ENCODE data around the gene HEXA.

HEXA gene

GRCh38 chr15:72358650-72359171 is 17.1 kb downstream of the HEXA start:
- Histone ChIP-seq H3K27ac (ENCODE audit: low read depth, low read length) (no peak overlapping the region), H3K9ac (ENCODE audit: low read length) (no peak overlapping the region), H3K4me2 (ENCODE audit: low read depth, low read length, poor library complexity, severe bottlenecking) (no peak overlapping the region), H3K36me3 (ENCODE audit: low read length) (no peaks in the 10 kb centered on the region), H3F3A (ENCODE audit: insufficient read depth) (no peaks in the 10 kb centered on the region), H4K20me1 (ENCODE audit: low read depth, low read length) (no peaks in the 10 kb centered on the region), H2AFZ (ENCODE audit: low read depth, low read length, severe bottlenecking) (no peak overlapping the region), H3K9me2 (replicated peaks; ENCODE audit: insufficient read depth, low read length) (no peaks in the 10 kb centered on the region), H3K4me3 (ENCODE audit: insufficient read depth, low read length, poor library complexity, severe bottlenecking) (no peak overlapping the region), H3K9me3 (ENCODE audit: insufficient read depth, low read length) (no peaks in the 10 kb centered on the region), H3K27me3 (ENCODE audit: low read length) (no peaks in the 10 kb centered on the region), H3K79me2 (ENCODE audit: insufficient read depth, low read length) (peaks cover 9% of the 10 kb centered on the region; the same call in 1 of the 2 replicates)
- TF ChIP-seq EZH2phosphoT487 (conservative IDR thresholded peaks at IDR 0.05; ENCODE audit: low read length) = no peak
- TF ChIP-seq, protein P1, sequence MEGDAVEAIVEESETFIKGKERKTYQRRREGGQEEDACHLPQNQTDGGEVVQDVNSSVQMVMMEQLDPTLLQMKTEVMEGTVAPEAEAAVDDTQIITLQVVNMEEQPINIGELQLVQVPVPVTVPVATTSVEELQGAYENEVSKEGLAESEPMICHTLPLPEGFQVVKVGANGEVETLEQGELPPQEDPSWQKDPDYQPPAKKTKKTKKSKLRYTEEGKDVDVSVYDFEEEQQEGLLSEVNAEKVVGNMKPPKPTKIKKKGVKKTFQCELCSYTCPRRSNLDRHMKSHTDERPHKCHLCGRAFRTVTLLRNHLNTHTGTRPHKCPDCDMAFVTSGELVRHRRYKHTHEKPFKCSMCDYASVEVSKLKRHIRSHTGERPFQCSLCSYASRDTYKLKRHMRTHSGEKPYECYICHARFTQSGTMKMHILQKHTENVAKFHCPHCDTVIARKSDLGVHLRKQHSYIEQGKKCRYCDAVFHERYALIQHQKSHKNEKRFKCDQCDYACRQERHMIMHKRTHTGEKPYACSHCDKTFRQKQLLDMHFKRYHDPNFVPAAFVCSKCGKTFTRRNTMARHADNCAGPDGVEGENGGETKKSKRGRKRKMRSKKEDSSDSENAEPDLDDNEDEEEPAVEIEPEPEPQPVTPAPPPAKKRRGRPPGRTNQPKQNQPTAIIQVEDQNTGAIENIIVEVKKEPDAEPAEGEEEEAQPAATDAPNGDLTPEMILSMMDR (IDR thresholded peaks at IDR 0.05; ENCODE audit: insufficient read depth, low read length, poor library complexity, severe bottlenecking) = no peak

GRCh38 chr15:72358121-72358520 is 17.7 kb downstream of the HEXA start:
- Histone ChIP-seq H2AFZ (ENCODE audit: low read depth, low read length, severe bottlenecking) (no peak overlapping the region), H3K4me2 (ENCODE audit: low read depth, low read length, poor library complexity, severe bottlenecking) (no peak overlapping the region), H4K20me1 (ENCODE audit: low read depth, low read length) (no peaks in the 10 kb centered on the region), H3K27me3 (ENCODE audit: low read length) (no peaks in the 10 kb centered on the region), H3K27ac (ENCODE audit: low read depth, low read length) (no peak overlapping the region), H3F3A (ENCODE audit: insufficient read depth) (no peaks in the 10 kb centered on the region), H3K9me2 (replicated peaks; ENCODE audit: insufficient read depth, low read length) (no peaks in the 10 kb centered on the region), H3K79me2 (ENCODE audit: insufficient read depth, low read length) (peaks cover 9% of the 10 kb centered on the region; the same call in 1 of the 2 replicates), H3K4me3 (ENCODE audit: insufficient read depth, low read length, poor library complexity, severe bottlenecking) (no peak overlapping the region), H3K36me3 (ENCODE audit: low read length) (no peaks in the 10 kb centered on the region), H3K9ac (ENCODE audit: low read length) (no peak overlapping the region), H3K9me3 (ENCODE audit: insufficient read depth, low read length) (no peaks in the 10 kb centered on the region)
- TF ChIP-seq, protein P1 (IDR thresholded peaks at IDR 0.05; ENCODE audit: insufficient read depth, low read length, poor library complexity, severe bottlenecking) = no peak
- no peak for TF ChIP-seq EZH2phosphoT487 (conservative IDR thresholded peaks at IDR 0.05; ENCODE audit: low read length)

DNA sequence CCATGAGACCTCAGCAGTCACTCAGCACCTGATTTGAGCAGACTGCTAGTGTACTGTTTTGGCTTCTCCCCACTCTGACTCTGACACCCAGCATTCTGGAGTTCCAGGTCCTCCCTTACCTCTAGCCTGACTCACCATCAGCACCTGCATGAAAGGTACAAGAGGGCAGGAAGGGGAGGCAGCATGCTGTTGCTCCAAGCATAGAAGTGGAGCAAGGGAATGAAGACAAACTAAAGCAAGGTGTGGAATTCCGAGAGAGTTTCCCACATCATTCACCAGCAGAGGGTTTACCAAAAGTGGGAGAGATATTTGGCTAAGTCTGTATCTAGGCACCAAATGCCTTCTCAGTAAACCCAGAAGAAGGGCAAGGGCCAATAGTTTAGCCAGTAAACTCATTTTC is 21.3 kb downstream of the HEXA start:
- no peak for TF ChIP-seq EZH2phosphoT487 (conservative IDR thresholded peaks at IDR 0.05; ENCODE audit: low read length)
- TF ChIP-seq, protein P1 (IDR thresholded peaks at IDR 0.05; ENCODE audit: insufficient read depth, low read length, poor library complexity, severe bottlenecking) = no peak
- H3K27ac ChIP-seq (ENCODE audit: low read depth, low read length) = no peak overlapping the region
- H2AFZ ChIP-seq (ENCODE audit: low read depth, low read length, severe bottlenecking) = no peak overlapping the region
- H3K9me3 ChIP-seq (ENCODE audit: insufficient read depth, low read length) = no peaks in the 10 kb centered on the region
- H3K9ac ChIP-seq (ENCODE audit: low read length) = no peak overlapping the region
- no peaks in the 10 kb centered on the region for H3F3A ChIP-seq (ENCODE audit: insufficient read depth)
- H3K27me3 ChIP-seq (ENCODE audit: low read length) = no peaks in the 10 kb centered on the region
- H3K4me2 ChIP-seq (ENCODE audit: low read depth, low read length, poor library complexity, severe bottlenecking) = no peak overlapping the region
- H3K79me2 ChIP-seq (ENCODE audit: insufficient read depth, low read length) = peaks cover 4% of the 10 kb centered on the region; the same call in 1 of the 2 replicates
- no peaks in the 10 kb centered on the region for H3K36me3 ChIP-seq (ENCODE audit: low read length)
- no peaks in the 10 kb centered on the region for H3K9me2 ChIP-seq (replicated peaks; ENCODE audit: insufficient read depth, low read length)
- H4K20me1 ChIP-seq (ENCODE audit: low read depth, low read length) = no peaks in the 10 kb centered on the region
- no peak overlapping the region for H3K4me3 ChIP-seq (ENCODE audit: insufficient read depth, low read length, poor library complexity, severe bottlenecking)
